Renal cortical epithelial cell (primary cell): ENCODE measurements around the gene WTAP. TPM values are rescaled to one million over a fixed set of nuclear protein-coding genes. Genes with fewer than 3 reads are reported as not detected.

ENCODE experiments used
- DNase-seq: peaks from one replicate; pipeline ENCODE4 v3.0.0-alpha.2; 2011; ENCODE audit warnings: low read depth
- total RNA-seq: library from RNA; depleted of rRNA; stranded (reverse); fragments of >200 nt; gene quantifications from 2 replicates; pipeline ENCODE4 v1.2.3, GENCODE V29; 2014

WTAP gene
- total RNA-seq, 1 donor from 2014 or later: 146 TPM

GRCh38 chr6:159805440-159806020, 78.2 kb downstream of the WTAP start:
- no peak for DNase-seq

Other genes with a start within 250 kb of the WTAP start
- 2,050 and 3,674 TPM in 2 replicates for gene SOD2, start 34.3 kb upstream of the WTAP start, total RNA-seq
- 17.4 and 140 TPM in 2 replicates for gene ACAT2, start 34.5 kb downstream of the WTAP start, total RNA-seq
- 309 and 384 TPM in 2 replicates for gene TCP1, start 62.1 kb downstream of the WTAP start, total RNA-seq
- 64.8 and 127 TPM in 2 replicates for gene MRPL18, start 63.0 kb downstream of the WTAP start, total RNA-seq
- not detected in 2 replicates for gene PNLDC1, start 72.8 kb downstream of the WTAP start, total RNA-seq
- not detected in 2 replicates for gene MAS1, start 163.5 kb downstream of the WTAP start, total RNA-seq
- 147 and 267 TPM in 2 replicates for gene IGF2R, start 241.6 kb downstream of the WTAP start, total RNA-seq